Neural cell (in vitro differentiated cells): ENCODE measurements around the gene SWT1.

Source experiments
- CTCF ChIP-seq: fragments of 450-650 bp; IDR thresholded peaks from 2 replicates; pipeline ENCODE4 v1.5.1; 2014; ENCODE audit warnings: antibody characterized with exemption, mild to moderate bottlenecking, moderate library complexity; ENCODE audit not compliant: poor library complexity, severe bottlenecking
- EP300 ChIP-seq: fragments of 450-650 bp; conservative IDR thresholded peaks from 2 replicates; pipeline ENCODE4 v1.6.1; 2014; ENCODE audit warnings: antibody characterized with exemption, mild to moderate bottlenecking, moderate library complexity; ENCODE audit not compliant: poor library complexity, severe bottlenecking
- EZH2 ChIP-seq: fragments of 200-600, 300-800 bp; shearing (Covaris generic), sonication (generic); IDR thresholded peaks from 2 replicates; pipeline ENCODE4 v1.6.1; 2014; ENCODE audit warnings: antibody characterized with exemption, low read length, borderline replicate concordance, mild to moderate bottlenecking; ENCODE audit not compliant: insufficient read depth, poor library complexity, severe bottlenecking
- POLR2AphosphoS5 ChIP-seq: IDR thresholded peaks from 2 replicates; pipeline ENCODE4 v1.6.1; 2012
- RAD21 ChIP-seq: fragments of 450-650 bp; conservative IDR thresholded peaks from 2 replicates; pipeline ENCODE4 v1.6.1; 2014; ENCODE audit warnings: antibody characterized with exemption, mild to moderate bottlenecking, moderate library complexity
- REST ChIP-seq: IDR thresholded peaks from 2 replicates; pipeline ENCODE4 v1.6.1; 2012; ENCODE audit warnings: borderline replicate concordance
- SMC3 ChIP-seq: fragments of 450-650 bp; conservative IDR thresholded peaks from 2 replicates; pipeline ENCODE4 v1.6.1; 2014; ENCODE audit warnings: antibody characterized with exemption, mild to moderate bottlenecking, moderate library complexity; ENCODE audit not compliant: poor library complexity
- TAF1 ChIP-seq: IDR thresholded peaks from 2 replicates; pipeline ENCODE4 v1.6.1; 2012; ENCODE audit warnings: low read depth

GRCh38 chr1:185292237-185292636, 135.3 kb downstream of the SWT1 start:
- TF ChIP-seq CTCF: no peak
- TF ChIP-seq REST: no peak
- no peak for TF ChIP-seq TAF1
- TF ChIP-seq EP300: no peak
- TF ChIP-seq EZH2: no peak
- TF ChIP-seq RAD21: no peak
- TF ChIP-seq POLR2AphosphoS5: no peak
- TF ChIP-seq SMC3: no peak
